ENCODE results near the gene XDH.

DNA sequence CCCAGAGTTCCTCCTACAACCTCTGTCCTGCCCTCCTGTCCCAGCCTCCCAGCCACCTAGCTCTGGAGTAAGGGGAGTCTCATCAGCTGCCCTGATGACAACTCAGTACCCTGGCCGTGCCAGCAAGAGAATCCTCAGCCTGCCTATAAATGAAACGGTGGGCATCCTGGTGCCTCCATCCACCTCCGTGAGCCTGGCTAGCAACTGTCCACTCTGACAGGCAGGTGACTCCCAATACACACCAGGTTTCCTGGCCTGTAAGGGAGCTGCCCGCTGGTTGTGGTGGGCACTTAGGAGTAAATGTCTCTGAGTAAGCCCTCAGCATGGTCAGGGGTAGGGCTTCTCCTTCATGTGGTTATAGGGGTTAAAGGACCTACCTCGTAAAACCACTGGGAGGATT, 81.5 kb downstream of the XDH start:
- no peak for TF ChIP-seq POLR2A (IDR thresholded peaks at IDR 0.05)
- TF ChIP-seq POLR2AphosphoS5 (IDR thresholded peaks at IDR 0.05; ENCODE audit: insufficient read depth in 1 of 2, low read depth in 1 of 2) = no peak
- TF ChIP-seq, protein P1, sequence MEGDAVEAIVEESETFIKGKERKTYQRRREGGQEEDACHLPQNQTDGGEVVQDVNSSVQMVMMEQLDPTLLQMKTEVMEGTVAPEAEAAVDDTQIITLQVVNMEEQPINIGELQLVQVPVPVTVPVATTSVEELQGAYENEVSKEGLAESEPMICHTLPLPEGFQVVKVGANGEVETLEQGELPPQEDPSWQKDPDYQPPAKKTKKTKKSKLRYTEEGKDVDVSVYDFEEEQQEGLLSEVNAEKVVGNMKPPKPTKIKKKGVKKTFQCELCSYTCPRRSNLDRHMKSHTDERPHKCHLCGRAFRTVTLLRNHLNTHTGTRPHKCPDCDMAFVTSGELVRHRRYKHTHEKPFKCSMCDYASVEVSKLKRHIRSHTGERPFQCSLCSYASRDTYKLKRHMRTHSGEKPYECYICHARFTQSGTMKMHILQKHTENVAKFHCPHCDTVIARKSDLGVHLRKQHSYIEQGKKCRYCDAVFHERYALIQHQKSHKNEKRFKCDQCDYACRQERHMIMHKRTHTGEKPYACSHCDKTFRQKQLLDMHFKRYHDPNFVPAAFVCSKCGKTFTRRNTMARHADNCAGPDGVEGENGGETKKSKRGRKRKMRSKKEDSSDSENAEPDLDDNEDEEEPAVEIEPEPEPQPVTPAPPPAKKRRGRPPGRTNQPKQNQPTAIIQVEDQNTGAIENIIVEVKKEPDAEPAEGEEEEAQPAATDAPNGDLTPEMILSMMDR (IDR thresholded peaks at IDR 0.05) = no peak
